SK-N-MC (cell line): Measurements from ENCODE around the gene HLA-DOB.

Source experiments
- EZH2 ChIP-seq: fragments of 200-600 bp; sonication (generic); IDR thresholded peaks from one replicate; pipeline ENCODE4 v1.6.1; 2017; ENCODE audit warnings: antibody characterized with exemption
- FOXP2 ChIP-seq: optimal IDR thresholded peaks from 2 replicates; pipeline ENCODE3; 2011; ENCODE audit warnings: mild to moderate bottlenecking, moderate library complexity; ENCODE audit not compliant: insufficient read depth; ENCODE audit errors: extremely low read length, control extremely low read depth
- POLR2AphosphoS5 ChIP-seq: IDR thresholded peaks from 2 replicates; pipeline ENCODE4 v1.6.1; 2012; ENCODE audit warnings: mild to moderate bottlenecking, low read depth, low read length, borderline replicate concordance

GRCh38 chr6:32857156-32857891 is 40.5 kb upstream of the HLA-DOB start:
- TF ChIP-seq EZH2 (no peak), POLR2AphosphoS5 (no peak), FOXP2 (no peak)
